Right atrium auricular region (tissue), 2 donors: ENCODE results near the gene CLDN2. TPM values are rescaled to one million over a fixed set of nuclear protein-coding genes. Genes with fewer than 3 reads are reported as not detected.

Source experiments
- DNase-seq: peaks from one replicate; pipeline ENCODE4 v3.0.0-alpha.2; 2019; ENCODE audit warnings: low spot score
- H3K27ac ChIP-seq, 2 donors: fragments of 200-600 bp; sonication (generic); 1 replicate in 1 of 2; 2 replicates in 1 of 2; pipeline ENCODE4 v1.5.1; 2016 to 2019
- H3K27me3 ChIP-seq, 2 donors: fragments of 200-600 bp; sonication (generic); one replicate each; pipeline versions ENCODE4 v1.5.1 to v1.6.0; 2017 to 2019
- H3K36me3 ChIP-seq: fragments of 200-600 bp; sonication (generic); one replicate; pipeline ENCODE4 v1.5.1; 2016
- H3K4me1 ChIP-seq, 2 donors: fragments of 200-600 bp; sonication (generic); one replicate each; pipeline versions ENCODE4 v1.5.1 to v1.6.0; 2017 to 2019
- H3K4me3 ChIP-seq, 2 donors: fragments of 200-600 bp; sonication (generic); 1 replicate in 1 of 2; 2 replicates in 1 of 2; pipeline ENCODE4 v1.5.1; 2017 to 2019; ENCODE audit warnings: mild to moderate bottlenecking in 1 of 2, moderate library complexity in 1 of 2
- H3K9me3 ChIP-seq, 2 donors: fragments of 200-600 bp; sonication (generic); one replicate each; pipeline ENCODE4 v1.5.1; 2019
- total RNA-seq, 2 donors: library from RNA; depleted of rRNA; stranded (reverse); fragments of >200 nt; gene quantifications; one replicate each; pipeline ENCODE4 v1.1.0, GENCODE V29; 2016
- TF ChIP-seq, protein P1 (sequence below), 2 donors: fragments of 200-600 bp; sonication (generic); IDR thresholded peaks; one replicate each; pipeline ENCODE4 v1.5.1; 2019; ENCODE audit warnings: antibody characterized with exemption in 2 of 2

The CLDN2 gene
- total RNA-seq, 2 donors from 2014 or later, result not detected

DNA sequence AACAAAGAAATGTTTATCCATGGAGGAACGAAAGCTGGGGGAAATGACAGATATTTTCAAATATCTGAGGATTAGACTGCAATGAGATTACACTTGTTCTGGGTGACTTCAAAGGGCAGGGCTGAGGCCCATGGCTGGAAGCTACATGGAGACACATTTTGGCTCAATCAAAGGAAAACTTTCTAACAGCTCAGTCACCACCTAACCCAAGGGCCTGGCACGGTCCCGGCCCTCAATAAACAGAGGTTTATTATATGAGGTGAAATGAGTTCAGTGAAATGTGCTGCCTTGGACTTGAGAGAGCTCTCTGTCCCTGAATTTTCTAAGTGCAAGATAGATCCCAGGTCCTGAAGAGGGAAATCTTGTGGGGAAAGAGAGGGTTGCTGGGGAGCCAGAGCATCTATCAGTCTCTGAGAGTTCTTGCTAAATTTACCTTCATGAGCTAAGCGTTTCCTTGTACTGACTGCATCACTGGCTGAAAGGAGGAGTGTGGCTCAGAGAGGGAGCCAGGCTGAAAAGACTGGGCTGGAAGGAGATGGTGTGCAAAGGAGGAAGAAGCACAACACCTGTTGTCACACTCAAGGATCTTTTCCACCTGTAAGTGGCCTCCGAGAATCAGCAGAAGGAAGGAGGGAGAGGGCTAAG lies 15.0 kb upstream of the CLDN2 start:
- H3K27me3 ChIP-seq, result no peaks in the 10 kb centered on the region
- DNase-seq, result no peak
- H3K4me1 ChIP-seq, result no peaks in the 10 kb centered on the region
- H3K9me3 ChIP-seq, result no peaks in the 10 kb centered on the region
- no peak overlapping the region for H3K27ac ChIP-seq
- H3K36me3 ChIP-seq, result no peaks in the 10 kb centered on the region
- H3K4me3 ChIP-seq, result no peak overlapping the region
- TF ChIP-seq, protein P1, sequence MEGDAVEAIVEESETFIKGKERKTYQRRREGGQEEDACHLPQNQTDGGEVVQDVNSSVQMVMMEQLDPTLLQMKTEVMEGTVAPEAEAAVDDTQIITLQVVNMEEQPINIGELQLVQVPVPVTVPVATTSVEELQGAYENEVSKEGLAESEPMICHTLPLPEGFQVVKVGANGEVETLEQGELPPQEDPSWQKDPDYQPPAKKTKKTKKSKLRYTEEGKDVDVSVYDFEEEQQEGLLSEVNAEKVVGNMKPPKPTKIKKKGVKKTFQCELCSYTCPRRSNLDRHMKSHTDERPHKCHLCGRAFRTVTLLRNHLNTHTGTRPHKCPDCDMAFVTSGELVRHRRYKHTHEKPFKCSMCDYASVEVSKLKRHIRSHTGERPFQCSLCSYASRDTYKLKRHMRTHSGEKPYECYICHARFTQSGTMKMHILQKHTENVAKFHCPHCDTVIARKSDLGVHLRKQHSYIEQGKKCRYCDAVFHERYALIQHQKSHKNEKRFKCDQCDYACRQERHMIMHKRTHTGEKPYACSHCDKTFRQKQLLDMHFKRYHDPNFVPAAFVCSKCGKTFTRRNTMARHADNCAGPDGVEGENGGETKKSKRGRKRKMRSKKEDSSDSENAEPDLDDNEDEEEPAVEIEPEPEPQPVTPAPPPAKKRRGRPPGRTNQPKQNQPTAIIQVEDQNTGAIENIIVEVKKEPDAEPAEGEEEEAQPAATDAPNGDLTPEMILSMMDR (IDR thresholded peaks at IDR 0.05), result no peak

- TF ChIP-seq, protein P1 (IDR thresholded peaks at IDR 0.05), result no peak
These were observed 13.8 kb upstream of the CLDN2 start for GRCh38 chrX:106906361-106906760.

GRCh38 chrX:106912864-106913263 lies 7.3 kb upstream of the CLDN2 start:
- no peak overlapping the region for H3K4me3 ChIP-seq
- H3K9me3 ChIP-seq, result no peaks in the 10 kb centered on the region
- no peaks in the 10 kb centered on the region for H3K4me1 ChIP-seq
- no peak for DNase-seq
- H3K27me3 ChIP-seq, result no peaks in the 10 kb centered on the region
- H3K27ac ChIP-seq, result no peak overlapping the region
- TF ChIP-seq, protein P1 (IDR thresholded peaks at IDR 0.05), result no peak
- no peaks in the 10 kb centered on the region for H3K36me3 ChIP-seq

More at GRCh38 chrX:106906361-106906760, 13.8 kb upstream of the CLDN2 start:
- H3K9me3 ChIP-seq, result no peaks in the 10 kb centered on the region
- no peaks in the 10 kb centered on the region for H3K4me1 ChIP-seq
- no peaks in the 10 kb centered on the region for H3K36me3 ChIP-seq
- H3K27ac ChIP-seq, result no peak overlapping the region
- no peaks in the 10 kb centered on the region for H3K27me3 ChIP-seq
- DNase-seq, result no peak
- H3K4me3 ChIP-seq, result no peak overlapping the region

DNA sequence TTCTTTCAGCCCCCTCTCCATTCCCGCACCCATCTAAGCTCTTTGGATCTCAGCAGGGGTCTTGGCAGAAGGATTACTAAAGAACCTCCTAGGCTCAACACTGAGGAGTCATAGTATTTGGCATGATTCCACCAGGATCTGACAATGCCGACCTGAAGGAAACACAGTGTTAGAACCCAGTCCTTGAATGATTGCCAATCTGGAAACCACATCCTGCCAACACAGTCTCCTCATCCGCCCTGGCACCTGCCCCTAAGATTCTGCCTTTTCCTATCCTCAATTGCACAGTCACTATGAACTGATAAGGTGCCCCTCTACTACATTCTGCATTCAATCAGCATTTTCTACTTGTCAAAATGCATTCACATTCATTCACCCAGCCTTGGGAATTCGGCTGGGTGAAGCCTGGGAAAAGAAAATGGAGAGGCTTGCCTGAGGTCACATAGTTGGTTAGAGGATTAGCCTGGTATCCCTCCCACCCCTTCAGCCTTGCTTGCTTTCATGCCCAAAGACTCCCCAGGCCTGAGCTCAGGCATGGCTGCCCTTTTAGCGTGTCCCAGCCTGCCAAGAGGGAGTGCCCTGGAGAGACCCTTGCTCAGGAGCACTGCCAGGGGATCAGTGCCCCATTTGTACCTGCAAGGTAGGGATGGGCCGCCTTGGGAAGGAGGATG lies 2.2 kb upstream of the CLDN2 start:
- TF ChIP-seq, protein P1 (IDR thresholded peaks at IDR 0.05), result no peak
- Histone ChIP-seq H3K36me3 (no peaks in the 10 kb centered on the region), H3K4me3 (no peak overlapping the region), H3K27ac (no peak overlapping the region), H3K9me3 (no peaks in the 10 kb centered on the region), H3K27me3 (no peaks in the 10 kb centered on the region), H3K4me1 (no peaks in the 10 kb centered on the region)
- DNase-seq, result no peak

DNA sequence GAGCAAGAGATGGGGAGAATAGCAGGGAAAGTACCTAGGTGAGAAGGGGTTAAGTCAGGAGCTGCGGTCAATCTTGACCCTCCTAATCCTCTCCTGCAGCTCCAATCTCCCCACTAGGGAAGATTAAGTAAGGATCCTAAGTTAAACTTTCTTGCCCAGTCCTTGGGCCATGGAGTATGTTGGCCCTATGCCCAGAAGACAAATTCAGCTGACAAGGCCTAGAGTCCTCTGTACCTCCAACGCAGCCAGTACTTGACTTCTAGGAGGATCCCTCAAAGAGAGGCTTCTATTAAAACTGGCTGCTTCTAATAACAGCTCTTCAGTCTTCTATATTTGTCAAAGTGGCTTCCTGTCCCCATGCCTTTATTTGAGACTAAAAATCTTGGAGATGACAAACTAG lies 1.4 kb downstream of the CLDN2 start:
- Histone ChIP-seq H3K27me3 (no peaks in the 10 kb centered on the region), H3K4me3 (no peak overlapping the region), H3K4me1 (no peaks in the 10 kb centered on the region), H3K27ac (no peak overlapping the region), H3K9me3 (no peaks in the 10 kb centered on the region), H3K36me3 (no peaks in the 10 kb centered on the region)
- TF ChIP-seq, protein P1 (IDR thresholded peaks at IDR 0.05), result no peak
- no peak for DNase-seq
